Keratinocyte (primary cell): ENCODE data around the gene ABL1. TPM values are rescaled to one million over a fixed set of nuclear protein-coding genes. Genes with fewer than 3 reads are reported as not detected.

ENCODE experiments used
- DNase-seq: peaks from one replicate; pipeline ENCODE4 v3.0.0-alpha.2; 2011; ENCODE audit warnings: low read depth, missing footprints, low spot score
- FAIRE-seq: peaks from 2 replicates; lab custom pipeline; 2011; peaks lifted over from hg19 to GRCh38; lab: Jason Lieb, UNC
- H2AFZ ChIP-seq: 2 replicates; pipeline ENCODE4 v1.6.0; 2012; ENCODE audit warnings: low read length, control low read depth, inconsistent platforms; ENCODE audit not compliant: control insufficient read depth
- H3K27ac ChIP-seq: 2 replicates; pipeline ENCODE4 v1.5.1; 2011; ENCODE audit warnings: low read length; ENCODE audit not compliant: control insufficient read depth, insufficient read depth
- H3K27me3 ChIP-seq: 3 replicates; pipeline ENCODE4 v1.6.0; 2011; ENCODE audit warnings: low read length; ENCODE audit not compliant: control insufficient read depth, insufficient read depth; ENCODE audit errors: extremely low read depth
- H3K36me3 ChIP-seq, 2 experiments: 2 replicates in 1 of 2; 3 replicates in 1 of 2; pipeline ENCODE4 v1.5.1; 2011; ENCODE audit warnings: low read length in 2 of 2, mild to moderate bottlenecking in 1 of 2; ENCODE audit not compliant: control insufficient read depth in 2 of 2, insufficient read depth in 2 of 2; ENCODE audit errors: extremely low read depth in 1 of 2
- H3K4me1 ChIP-seq: 3 replicates; pipeline ENCODE4 v1.5.1; 2011; ENCODE audit warnings: low read length; ENCODE audit not compliant: control insufficient read depth, insufficient read depth; ENCODE audit errors: extremely low read depth
- H3K4me2 ChIP-seq: 3 replicates; pipeline ENCODE4 v1.6.0; 2011; ENCODE audit warnings: low read depth, low read length; ENCODE audit not compliant: control insufficient read depth, insufficient read depth; ENCODE audit errors: extremely low read depth
- H3K4me3 ChIP-seq, 3 experiments: fragments of 200-600 bp in 1 of 3; sonication (generic) in 1 of 3; 2 replicates in 2 of 3; 3 replicates in 1 of 3; pipeline ENCODE4 v1.5.1; 2011 to 2016; ENCODE audit warnings: low read length in 3 of 3, mild to moderate bottlenecking in 3 of 3, control low read depth in 2 of 3, inconsistent platforms in 1 of 3, low read depth in 1 of 3, mixed read lengths in 1 of 3, mixed run types in 1 of 3, moderate library complexity in 1 of 3; ENCODE audit not compliant: control insufficient read depth in 2 of 3, insufficient read depth in 2 of 3; ENCODE audit errors: extremely low read depth in 1 of 3
- H3K79me2 ChIP-seq: 2 replicates; pipeline ENCODE4 v1.6.0; 2012; ENCODE audit warnings: low read length; ENCODE audit not compliant: control insufficient read depth, insufficient read depth
- H3K9ac ChIP-seq: 3 replicates; pipeline ENCODE4 v1.6.0; 2011; ENCODE audit warnings: low read length; ENCODE audit not compliant: control insufficient read depth, insufficient read depth; ENCODE audit errors: extremely low read depth
- H3K9me1 ChIP-seq: 3 replicates; pipeline ENCODE4 v1.6.0; 2011; ENCODE audit warnings: low read length; ENCODE audit not compliant: control insufficient read depth, insufficient read depth; ENCODE audit errors: extremely low read depth
- H3K9me3 ChIP-seq: 2 replicates; pipeline ENCODE4 v1.5.1; 2012; ENCODE audit warnings: low read depth, low read length; ENCODE audit not compliant: control insufficient read depth
- H4K20me1 ChIP-seq: 3 replicates; pipeline ENCODE4 v1.6.0; 2011; ENCODE audit warnings: low read length; ENCODE audit not compliant: control insufficient read depth, insufficient read depth; ENCODE audit errors: extremely low read depth
- CTCF ChIP-seq, 3 experiments: IDR thresholded peaks in 1 of 3; conservative IDR thresholded peaks in 1 of 3; optimal IDR thresholded peaks in 1 of 3; 2 replicates in 2 of 3; 3 replicates in 1 of 3; pipeline versions ENCODE3 to v1.5.1; 2011; ENCODE audit warnings: low read length in 3 of 3, mild to moderate bottlenecking in 3 of 3, moderate library complexity in 2 of 3, control low read depth in 1 of 3, inconsistent platforms in 1 of 3; ENCODE audit not compliant: insufficient read depth in 2 of 3; ENCODE audit errors: extremely low read depth in 1 of 3
- EZH2 ChIP-seq: IDR thresholded peaks from one replicate; pipeline ENCODE4 v1.6.1; 2012; ENCODE audit warnings: inconsistent platforms, mild to moderate bottlenecking, low read length, moderate library complexity
- dilution Hi-C: fragments of 300-500 bp; cut with MboI; formaldehyde crosslinking; loops from one replicate; pipeline ENCODE4 v1.7.0; 2020; ENCODE audit warnings: low sequenced_read_pairs; ENCODE audit not compliant: extremely low pct_ligation_motif_present
- polyA plus RNA-seq, 5 experiments: library from polyadenylated mRNA; depleted of rRNA in 3 of 5; stranded (reverse) in 3 of 5; stranded (forward) in 1 of 5; unstranded in 1 of 5; fragments of >200 nt; gene quantifications; 1 replicate in 1 of 5; 2 replicates in 3 of 5; 3 replicates in 1 of 5; pipeline versions ENCODE4 v1.2.1 to v1.2.3, GENCODE V29; 2011 to 2012; ENCODE audit warnings: missing spikeins in 2 of 5, low read depth in 1 of 5, low replicate concordance in 1 of 5

Gene ABL1
- polyA plus RNA-seq, 1 donor (not counting 4 experiments of a cell fraction or from before 2014, with no cell fraction given) = 17.0 TPM

- peak overlapping the region; percentile 64 for H3K9ac ChIP-seq
- no peak overlapping the region for H2AFZ ChIP-seq
- H3K27me3 ChIP-seq = peaks cover 30% of the 10 kb centered on the region
- no peaks in the 10 kb centered on the region for H4K20me1 ChIP-seq
- DNase-seq = no peak
- FAIRE-seq = peak; percentile 67
- peak overlapping the region; percentile 77 for H3K27ac ChIP-seq
- peak overlapping the region; percentile 78 for H3K4me2 ChIP-seq
- dilution Hi-C loops = no loop called here
- H3K36me3 ChIP-seq = no peaks in the 10 kb centered on the region
- no peak for TF ChIP-seq EZH2
- no peak for TF ChIP-seq CTCF (optimal IDR thresholded peaks at IDR 0.05 in 1 of 3, IDR thresholded peaks at IDR 0.05 in 1 of 3, conservative IDR thresholded peaks at IDR 0.05 in 1 of 3; ENCODE audit: extremely low read depth in 1 of 3, insufficient read depth in 2 of 3, low read length in 3 of 3)
- peaks cover 34% of the 10 kb centered on the region for H3K4me1 ChIP-seq
- H3K79me2 ChIP-seq = no peaks in the 10 kb centered on the region
- H3K9me1 ChIP-seq = no peaks in the 10 kb centered on the region
- no peaks in the 10 kb centered on the region for H3K9me3 ChIP-seq
- peak overlapping the region in 1 of 3 experiments; percentile 5 for H3K4me3 ChIP-seq
Observed at GRCh38 chr9:130927995-130928900, 93.2 kb downstream of the ABL1 start.

GRCh38 chr9:130929571-130930038 lies 94.6 kb downstream of the ABL1 start:
- TF ChIP-seq CTCF (optimal IDR thresholded peaks at IDR 0.05 in 1 of 3, IDR thresholded peaks at IDR 0.05 in 1 of 3, conservative IDR thresholded peaks at IDR 0.05 in 1 of 3; ENCODE audit: extremely low read depth in 1 of 3, insufficient read depth in 2 of 3, low read length in 3 of 3) = no peak
- no peak for TF ChIP-seq EZH2
- no peaks in the 10 kb centered on the region for H4K20me1 ChIP-seq
- H3K9me1 ChIP-seq = no peaks in the 10 kb centered on the region
- DNase-seq = no peak
- no peak overlapping the region for H3K9ac ChIP-seq
- peaks cover 38% of the 10 kb centered on the region for H3K27me3 ChIP-seq
- H3K4me2 ChIP-seq = no peak overlapping the region
- H3K4me3 ChIP-seq = no peak overlapping the region
- no peaks in the 10 kb centered on the region for H3K79me2 ChIP-seq
- no peaks in the 10 kb centered on the region for H3K36me3 ChIP-seq
- dilution Hi-C loops = no loop called here
- peaks cover 38% of the 10 kb centered on the region for H3K4me1 ChIP-seq
- no peak overlapping the region for H2AFZ ChIP-seq
- no peaks in the 10 kb centered on the region for H3K9me3 ChIP-seq
- no peak overlapping the region for H3K27ac ChIP-seq
- FAIRE-seq = no peak
